RWPE1 (cell line): Measurements from ENCODE around the gene DIDO1.

ENCODE experiments used
- CTCF ChIA-PET: fragments of 350-600 bp; sonication (Branson Sonifier 250); formaldehyde crosslinking; extraction: SDS; loops from one replicate; lab custom pipeline; 2021; lab: Yijun Ruan, JAX
- POLR2A ChIA-PET: fragments of 400-600 bp; formaldehyde crosslinking; extraction: SDS; loops from one replicate; lab custom pipeline; 2020; ENCODE audit warnings: antibody characterized with exemption; ENCODE audit not compliant: low non-redundant PET; lab: Yijun Ruan, JAX
- DNase-seq: peaks from one replicate; pipeline ENCODE4 v3.0.0; 2012; ENCODE audit warnings: low spot score
- H3K27ac ChIP-seq: fragments of 450-650 bp; 2 replicates; pipeline ENCODE4 v1.5.1; 2017
- TF ChIP-seq, protein P1 (sequence below): fragments of 450-650 bp; conservative IDR thresholded peaks from 2 replicates; pipeline ENCODE4 v1.5.1; 2017; ENCODE audit warnings: low read depth, mild to moderate bottlenecking

Gene DIDO1

DNA sequence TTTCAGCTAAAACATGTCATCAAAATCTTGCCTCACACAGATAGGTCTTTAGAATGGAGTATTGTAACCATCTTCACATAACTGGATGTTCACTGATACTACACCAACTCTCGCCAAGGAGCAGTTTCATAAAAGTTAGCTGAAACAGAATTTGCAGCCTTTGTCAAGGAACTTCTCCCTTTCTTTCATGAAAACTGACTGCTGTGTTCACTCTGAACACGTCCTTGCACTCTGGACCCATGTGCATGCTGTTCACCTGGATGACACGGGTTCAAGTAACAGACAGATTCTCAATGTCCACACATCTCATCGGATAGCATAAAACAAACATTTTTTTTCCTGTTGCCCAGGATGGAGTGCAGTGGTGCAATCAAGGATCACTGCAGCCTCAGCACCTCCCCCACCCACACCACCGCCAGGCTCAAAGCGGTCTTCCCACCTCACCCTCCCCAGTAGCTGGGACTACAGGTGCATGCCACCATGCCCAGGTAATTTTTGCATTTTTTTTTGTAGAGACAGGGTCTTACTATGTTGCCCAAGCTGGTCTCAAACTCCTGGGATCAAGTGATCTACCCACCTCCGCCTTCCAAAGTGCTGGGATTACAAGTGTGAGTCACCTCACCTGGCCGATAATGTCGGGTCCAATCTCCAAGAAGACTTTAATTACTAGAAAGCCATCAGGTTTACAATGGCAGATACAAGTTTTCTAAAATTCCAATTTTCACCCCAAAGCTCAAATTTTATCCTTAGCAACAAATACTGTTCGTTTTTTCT is 9.4 kb downstream of the DIDO1 start:
- DNase-seq: no peak
- peak overlapping the region; percentile 37 for H3K27ac ChIP-seq
- TF ChIP-seq, protein P1, sequence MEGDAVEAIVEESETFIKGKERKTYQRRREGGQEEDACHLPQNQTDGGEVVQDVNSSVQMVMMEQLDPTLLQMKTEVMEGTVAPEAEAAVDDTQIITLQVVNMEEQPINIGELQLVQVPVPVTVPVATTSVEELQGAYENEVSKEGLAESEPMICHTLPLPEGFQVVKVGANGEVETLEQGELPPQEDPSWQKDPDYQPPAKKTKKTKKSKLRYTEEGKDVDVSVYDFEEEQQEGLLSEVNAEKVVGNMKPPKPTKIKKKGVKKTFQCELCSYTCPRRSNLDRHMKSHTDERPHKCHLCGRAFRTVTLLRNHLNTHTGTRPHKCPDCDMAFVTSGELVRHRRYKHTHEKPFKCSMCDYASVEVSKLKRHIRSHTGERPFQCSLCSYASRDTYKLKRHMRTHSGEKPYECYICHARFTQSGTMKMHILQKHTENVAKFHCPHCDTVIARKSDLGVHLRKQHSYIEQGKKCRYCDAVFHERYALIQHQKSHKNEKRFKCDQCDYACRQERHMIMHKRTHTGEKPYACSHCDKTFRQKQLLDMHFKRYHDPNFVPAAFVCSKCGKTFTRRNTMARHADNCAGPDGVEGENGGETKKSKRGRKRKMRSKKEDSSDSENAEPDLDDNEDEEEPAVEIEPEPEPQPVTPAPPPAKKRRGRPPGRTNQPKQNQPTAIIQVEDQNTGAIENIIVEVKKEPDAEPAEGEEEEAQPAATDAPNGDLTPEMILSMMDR: no peak
- CTCF ChIA-PET: interaction anchor here (0.6 to 1.5 kb wide), 7 partner anchors 10 to 70 kb away, joined by 3 to 6 read pairs (median 4); no protein-coding TSS in a partner anchor
- POLR2A ChIA-PET: interaction anchor here (1.1 kb wide), 1 partner anchor 8 kb away, joined by 4 read pairs; no protein-coding TSS in a partner anchor

DNA sequence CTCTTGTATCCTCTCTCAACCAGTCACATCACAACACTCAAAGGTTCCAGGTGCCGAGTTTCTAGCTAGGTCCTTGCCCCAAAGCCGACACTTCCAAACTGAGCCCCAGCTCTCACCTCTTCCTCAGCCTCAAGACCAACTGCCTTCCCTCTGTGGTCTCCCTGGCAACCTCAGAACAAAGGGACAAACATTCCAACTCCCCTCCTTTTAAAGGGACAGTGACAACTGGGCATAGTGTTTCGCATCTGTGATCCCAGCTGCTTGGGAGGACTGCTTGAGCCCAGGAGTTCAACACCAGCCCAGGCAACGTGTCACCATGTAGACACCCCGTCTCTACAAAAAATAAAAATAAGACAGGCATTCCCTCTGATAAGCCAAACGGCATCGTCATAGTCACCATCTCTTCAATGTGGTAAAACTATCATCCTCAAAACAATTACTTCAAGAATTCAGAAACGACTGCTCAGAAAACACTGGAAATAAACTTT is 11.3 kb downstream of the DIDO1 start:
- TF ChIP-seq, protein P1: no peak
- DNase-seq: no peak
- ChIA-PET POLR2A (interaction anchor here (1.2 kb wide), 1 partner anchor 12 kb away, joined by 3 read pairs; no protein-coding TSS in a partner anchor), CTCF (interaction anchor here (1.3 kb wide), 1 partner anchor 58 kb away, joined by 3 read pairs; no protein-coding TSS in a partner anchor)
- peak overlapping the region; percentile 10; the same call in 1 of the 2 replicates for H3K27ac ChIP-seq

DNA sequence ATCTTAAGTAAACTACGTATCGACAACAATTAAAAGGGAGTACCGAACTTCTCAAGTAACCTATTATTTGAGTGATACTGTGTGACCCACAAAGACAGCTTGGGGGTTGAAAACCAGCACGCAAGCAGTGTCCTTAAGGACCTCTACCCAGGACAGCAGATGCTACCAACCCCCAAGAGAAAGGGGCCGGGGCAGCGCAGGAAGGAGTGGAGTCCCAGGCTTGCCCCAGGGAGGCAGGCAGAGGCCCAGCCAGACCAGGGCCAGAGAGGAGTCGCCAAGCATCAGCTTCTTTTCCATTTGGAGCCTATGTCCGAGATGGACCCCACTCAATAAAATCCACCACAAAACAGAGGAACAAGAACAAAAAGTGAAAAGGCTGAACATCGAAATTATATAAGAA is 11.9 kb downstream of the DIDO1 start:
- TF ChIP-seq, protein P1: no peak
- CTCF ChIA-PET: interaction anchor here (0.6 to 1.6 kb wide), 3 partner anchors 15 to 252 kb away, joined by 3 to 6 read pairs (median 3); no protein-coding TSS in a partner anchor
- POLR2A ChIA-PET: interaction anchor here (1.2 kb wide), 1 partner anchor 11 kb away, joined by 3 read pairs; no protein-coding TSS in a partner anchor
- H3K27ac ChIP-seq: no peak overlapping the region; the same call in 1 of the 2 replicates
- DNase-seq: no peak

DNA sequence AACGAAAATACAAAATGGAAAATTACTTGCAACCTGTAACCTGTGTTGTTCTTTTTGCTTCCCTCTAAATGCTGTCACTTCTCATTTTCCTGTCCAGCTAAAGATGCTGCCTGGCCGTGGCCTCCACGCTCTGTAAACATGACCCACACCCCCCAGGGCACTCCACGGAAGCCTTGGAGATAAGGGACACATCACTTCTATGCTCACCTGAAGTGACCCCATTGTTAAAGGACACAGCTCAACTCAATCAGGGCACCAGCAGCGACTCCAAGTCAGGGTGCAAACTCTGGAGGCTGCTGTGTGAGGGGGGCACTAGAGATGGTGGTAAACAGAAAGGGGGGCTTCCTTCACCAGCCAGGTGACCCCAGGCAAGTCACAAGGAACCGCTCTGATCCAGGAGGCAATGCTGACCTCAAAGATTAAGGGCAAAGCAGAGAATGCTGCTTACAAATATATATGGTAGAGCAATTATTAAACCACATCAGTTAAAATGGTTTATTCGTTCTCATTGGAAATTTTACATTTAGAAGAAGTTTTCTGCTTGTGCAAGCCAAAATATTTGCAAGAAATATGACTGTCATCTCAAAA is 13.2 kb downstream of the DIDO1 start:
- CTCF ChIA-PET: interaction anchor here (1.6 kb wide), 1 partner anchor 13 kb away, joined by 6 read pairs; no protein-coding TSS in a partner anchor
- H3K27ac ChIP-seq: peak overlapping the region; percentile 35
- DNase-seq: no peak
- TF ChIP-seq, protein P1: no peak
- POLR2A ChIA-PET: no interaction called here

DNA sequence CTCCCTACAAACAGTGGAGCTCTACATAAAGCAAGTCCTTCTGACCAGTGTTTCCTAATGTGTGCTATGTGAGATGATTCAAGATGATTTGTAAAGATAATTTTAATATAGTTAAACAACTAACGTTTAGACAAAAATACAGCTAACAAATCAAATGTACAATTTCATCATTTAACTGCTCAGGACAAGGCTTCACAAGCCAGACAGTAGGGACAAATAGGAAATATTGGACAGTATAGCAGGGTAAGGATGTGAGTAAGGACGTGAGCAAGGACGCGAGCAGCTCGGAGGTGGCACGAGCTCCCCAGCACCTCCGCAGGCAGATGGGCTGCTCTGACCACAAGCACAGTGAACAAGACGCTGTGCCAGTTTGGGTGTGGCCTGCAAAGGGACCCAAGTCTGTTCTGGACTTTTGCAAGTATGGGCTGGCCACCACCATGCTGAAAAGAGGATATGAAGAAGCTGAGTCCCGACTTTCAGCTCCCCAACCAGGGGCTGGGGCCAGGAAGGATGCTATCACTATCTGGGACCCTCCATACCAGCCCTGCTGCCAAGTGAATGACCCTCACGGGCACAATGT is 14.5 kb downstream of the DIDO1 start:
- POLR2A ChIA-PET: no interaction called here
- no peak for DNase-seq
- TF ChIP-seq, protein P1: no peak
- CTCF ChIA-PET: interaction anchor here (1.2 to 1.5 kb wide), 2 partner anchors 9 to 13 kb away, joined by 3 to 6 read pairs; no protein-coding TSS in a partner anchor
- peak overlapping the region; percentile 55 for H3K27ac ChIP-seq
